HepG2 (cell line): ENCODE measurements around the gene PAM16. TPM values are rescaled to one million over a fixed set of nuclear protein-coding genes. Genes with fewer than 3 reads are reported as not detected.

Source experiments
- HNF1A ChIP-seq, 2 experiments: sonication (generic) in 1 of 2; formaldehyde crosslinking in 1 of 2; IDR thresholded peaks; 2 replicates each; pipeline versions ENCODE4 v1.4.0 to v1.6.1; 2016 to 2020; ENCODE audit warnings: borderline replicate concordance in 1 of 2, low read depth in 1 of 2, mild to moderate bottlenecking in 1 of 2, missing genetic modification reagents in 1 of 2
- NFE2 ChIP-seq: sonication (generic); formaldehyde crosslinking; IDR thresholded peaks from 2 replicates; pipeline ENCODE4 v1.4.0; 2020; ENCODE audit warnings: missing genetic modification reagents
- RARA ChIP-seq: IDR thresholded peaks from 2 replicates; pipeline ENCODE4 v1.6.1; 2016; ENCODE audit warnings: missing genetic modification reagents, missing compliant biosample characterization
- SIX4 ChIP-seq: sonication (generic); formaldehyde crosslinking; IDR thresholded peaks from 2 replicates; pipeline ENCODE4 v1.4.0; 2020; ENCODE audit warnings: missing genetic modification reagents
- THAP7 ChIP-seq: sonication (generic); formaldehyde crosslinking; IDR thresholded peaks from 2 replicates; pipeline ENCODE4 v1.8.1; 2023; ENCODE audit warnings: mild to moderate bottlenecking, missing genetic modification reagents
- YY1 ChIP-seq: IDR thresholded peaks from 2 replicates; pipeline ENCODE4 v1.6.1; 2011; ENCODE audit warnings: low read length, low read depth, moderate library complexity, mild to moderate bottlenecking; ENCODE audit not compliant: insufficient read depth, insufficient replicate concordance
- ZKSCAN8 ChIP-seq: IDR thresholded peaks from 2 replicates; pipeline ENCODE4 v1.6.1; 2016; ENCODE audit warnings: borderline replicate concordance, missing genetic modification reagents, missing compliant biosample characterization
- ZNF350 ChIP-seq: sonication (generic); formaldehyde crosslinking; IDR thresholded peaks from 2 replicates; pipeline ENCODE4 v1.4.0; 2020; ENCODE audit warnings: mild to moderate bottlenecking, low read depth, missing genetic modification reagents, borderline replicate concordance
- ZNF589 ChIP-seq: sonication (generic); formaldehyde crosslinking; conservative IDR thresholded peaks from 2 replicates; pipeline ENCODE4 v1.8.0; 2022; ENCODE audit warnings: mild to moderate bottlenecking, moderate library complexity, missing genetic modification reagents
- ZNF629 ChIP-seq: sonication (generic); formaldehyde crosslinking; conservative IDR thresholded peaks from 2 replicates; pipeline ENCODE4 v1.5.0; 2020; ENCODE audit warnings: missing genetic modification reagents
- ZNF772 ChIP-seq: sonication (generic); formaldehyde crosslinking; IDR thresholded peaks from 2 replicates; pipeline ENCODE4 v1.5.0; 2020; ENCODE audit warnings: mild to moderate bottlenecking, missing genetic modification reagents
- ZNF773 ChIP-seq: sonication (generic); formaldehyde crosslinking; IDR thresholded peaks from 2 replicates; pipeline ENCODE4 v1.4.0; 2020; ENCODE audit warnings: missing genetic modification reagents, borderline replicate concordance
- polyA plus RNA-seq, 8 experiments: library from polyadenylated mRNA; depleted of rRNA in 3 of 8; stranded (reverse) in 7 of 8; unstranded in 1 of 8; fragments of >200 nt; fragmentation: Illumina TruSeq in 4 of 8; extraction: Trizol in 4 of 8; gene quantifications; 2 replicates each; pipeline versions ENCODE4 v1.2.1 to v1.2.3, GENCODE V29; 2011 to 2016; ENCODE audit warnings: low read depth in 4 of 8, missing spikeins in 1 of 8, mixed read lengths in 1 of 8; ENCODE audit not compliant: insufficient read depth in 1 of 8
- total RNA-seq, 5 experiments: library from RNA; depleted of rRNA; stranded (reverse); fragments of >200 nt; fragmentation: Illumina TruSeq; extraction: Trizol; gene quantifications; 2 replicates each; pipeline ENCODE4 v1.2.3, GENCODE V29; 2016; ENCODE audit warnings: low read depth in 1 of 5
- TF ChIP-seq, protein P1 (sequence below): sonication (generic); formaldehyde crosslinking; IDR thresholded peaks from 2 replicates; pipeline ENCODE4 v1.8.1; 2022; ENCODE audit warnings: low read depth, mild to moderate bottlenecking, missing genetic modification reagents
- TF ChIP-seq, protein P2 (sequence below): sonication (generic); formaldehyde crosslinking; IDR thresholded peaks from 2 replicates; pipeline ENCODE4 v1.4.0; 2020; ENCODE audit warnings: missing genetic modification reagents

Gene PAM16
- total and polyA plus RNA-seq, 2 of the 13 experiments (the other 11 are each of a cell fraction or from before 2014, with no cell fraction given): 51.5 to 51.8 TPM

DNA sequence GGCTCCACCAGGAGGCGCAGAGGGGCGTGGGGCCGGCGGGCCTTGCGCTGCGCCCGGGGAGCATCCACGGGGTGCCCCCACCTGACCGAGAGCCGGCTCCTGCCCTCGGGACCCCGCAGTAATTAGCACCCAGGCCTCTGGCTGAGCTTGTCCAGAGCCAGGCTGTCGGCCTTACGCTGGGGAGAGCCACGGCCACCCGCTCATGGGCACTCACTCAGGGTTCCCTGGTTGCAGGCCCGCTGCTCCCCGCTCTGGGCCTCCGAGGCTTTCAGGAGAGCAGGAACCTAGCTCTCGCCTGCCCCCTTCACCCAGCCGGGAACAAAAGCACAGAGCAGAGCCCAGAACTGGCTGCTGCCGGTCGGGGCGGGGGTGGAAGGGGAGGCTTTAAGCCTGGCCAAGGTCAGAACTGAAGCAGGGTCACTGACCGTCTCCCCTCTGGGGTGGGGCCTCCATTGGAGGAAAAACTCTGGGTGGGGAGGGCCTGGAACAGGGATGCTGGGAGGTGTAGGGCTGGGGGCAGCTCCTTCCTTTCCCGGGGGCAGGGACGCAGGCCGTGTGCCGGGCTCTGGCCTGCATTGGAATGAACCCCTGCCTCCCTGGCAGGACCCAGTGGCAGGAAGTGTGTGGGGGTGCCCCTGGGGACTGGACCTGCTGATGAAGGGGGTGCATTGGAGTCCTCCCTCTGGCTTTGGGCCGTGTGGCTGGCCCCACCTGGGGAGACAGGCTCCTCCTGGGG is 22.9 kb downstream of the PAM16 start (continued):
- TF ChIP-seq HNF1A (IDR thresholded peaks at IDR 0.05; ENCODE audit: low read depth) (no peak), HNF1A (CRISPR knock-in tag; IDR thresholded peaks at IDR 0.05; ENCODE audit: borderline replicate concordance) (no peak; the same call in 1 of the 2 replicates), ZNF773 (peak; percentile 60; the same call in 1 of the 2 replicates), ZKSCAN8 (no peak), ZNF772 (CRISPR knock-in tag) (peak; percentile 83), THAP7 (CRISPR knock-in tag) (no peak), SIX4 (CRISPR knock-in tag) (no peak), ZNF629 (CRISPR knock-in tag) (no peak), RARA (CRISPR knock-in tag) (peak; percentile 68), YY1 (no peak), ZNF350 (CRISPR knock-in tag) (peak; percentile 51; the same call in 1 of the 2 replicates), ZNF589 (CRISPR knock-in tag) (no peak), NFE2 (CRISPR knock-in tag) (no peak)
- TF ChIP-seq, protein P1, sequence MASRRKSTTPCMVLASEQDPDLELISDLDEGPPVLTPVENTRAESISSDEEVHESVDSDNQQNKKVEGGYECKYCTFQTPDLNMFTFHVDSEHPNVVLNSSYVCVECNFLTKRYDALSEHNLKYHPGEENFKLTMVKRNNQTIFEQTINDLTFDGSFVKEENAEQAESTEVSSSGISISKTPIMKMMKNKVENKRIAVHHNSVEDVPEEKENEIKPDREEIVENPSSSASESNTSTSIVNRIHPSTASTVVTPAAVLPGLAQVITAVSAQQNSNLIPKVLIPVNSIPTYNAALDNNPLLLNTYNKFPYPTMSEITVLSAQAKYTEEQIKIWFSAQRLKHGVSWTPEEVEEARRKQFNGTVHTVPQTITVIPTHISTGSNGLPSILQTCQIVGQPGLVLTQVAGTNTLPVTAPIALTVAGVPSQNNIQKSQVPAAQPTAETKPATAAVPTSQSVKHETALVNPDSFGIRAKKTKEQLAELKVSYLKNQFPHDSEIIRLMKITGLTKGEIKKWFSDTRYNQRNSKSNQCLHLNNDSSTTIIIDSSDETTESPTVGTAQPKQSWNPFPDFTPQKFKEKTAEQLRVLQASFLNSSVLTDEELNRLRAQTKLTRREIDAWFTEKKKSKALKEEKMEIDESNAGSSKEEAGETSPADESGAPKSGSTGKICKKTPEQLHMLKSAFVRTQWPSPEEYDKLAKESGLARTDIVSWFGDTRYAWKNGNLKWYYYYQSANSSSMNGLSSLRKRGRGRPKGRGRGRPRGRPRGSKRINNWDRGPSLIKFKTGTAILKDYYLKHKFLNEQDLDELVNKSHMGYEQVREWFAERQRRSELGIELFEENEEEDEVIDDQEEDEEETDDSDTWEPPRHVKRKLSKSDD (CRISPR knock-in tag): no peak
- TF ChIP-seq, protein P2, sequence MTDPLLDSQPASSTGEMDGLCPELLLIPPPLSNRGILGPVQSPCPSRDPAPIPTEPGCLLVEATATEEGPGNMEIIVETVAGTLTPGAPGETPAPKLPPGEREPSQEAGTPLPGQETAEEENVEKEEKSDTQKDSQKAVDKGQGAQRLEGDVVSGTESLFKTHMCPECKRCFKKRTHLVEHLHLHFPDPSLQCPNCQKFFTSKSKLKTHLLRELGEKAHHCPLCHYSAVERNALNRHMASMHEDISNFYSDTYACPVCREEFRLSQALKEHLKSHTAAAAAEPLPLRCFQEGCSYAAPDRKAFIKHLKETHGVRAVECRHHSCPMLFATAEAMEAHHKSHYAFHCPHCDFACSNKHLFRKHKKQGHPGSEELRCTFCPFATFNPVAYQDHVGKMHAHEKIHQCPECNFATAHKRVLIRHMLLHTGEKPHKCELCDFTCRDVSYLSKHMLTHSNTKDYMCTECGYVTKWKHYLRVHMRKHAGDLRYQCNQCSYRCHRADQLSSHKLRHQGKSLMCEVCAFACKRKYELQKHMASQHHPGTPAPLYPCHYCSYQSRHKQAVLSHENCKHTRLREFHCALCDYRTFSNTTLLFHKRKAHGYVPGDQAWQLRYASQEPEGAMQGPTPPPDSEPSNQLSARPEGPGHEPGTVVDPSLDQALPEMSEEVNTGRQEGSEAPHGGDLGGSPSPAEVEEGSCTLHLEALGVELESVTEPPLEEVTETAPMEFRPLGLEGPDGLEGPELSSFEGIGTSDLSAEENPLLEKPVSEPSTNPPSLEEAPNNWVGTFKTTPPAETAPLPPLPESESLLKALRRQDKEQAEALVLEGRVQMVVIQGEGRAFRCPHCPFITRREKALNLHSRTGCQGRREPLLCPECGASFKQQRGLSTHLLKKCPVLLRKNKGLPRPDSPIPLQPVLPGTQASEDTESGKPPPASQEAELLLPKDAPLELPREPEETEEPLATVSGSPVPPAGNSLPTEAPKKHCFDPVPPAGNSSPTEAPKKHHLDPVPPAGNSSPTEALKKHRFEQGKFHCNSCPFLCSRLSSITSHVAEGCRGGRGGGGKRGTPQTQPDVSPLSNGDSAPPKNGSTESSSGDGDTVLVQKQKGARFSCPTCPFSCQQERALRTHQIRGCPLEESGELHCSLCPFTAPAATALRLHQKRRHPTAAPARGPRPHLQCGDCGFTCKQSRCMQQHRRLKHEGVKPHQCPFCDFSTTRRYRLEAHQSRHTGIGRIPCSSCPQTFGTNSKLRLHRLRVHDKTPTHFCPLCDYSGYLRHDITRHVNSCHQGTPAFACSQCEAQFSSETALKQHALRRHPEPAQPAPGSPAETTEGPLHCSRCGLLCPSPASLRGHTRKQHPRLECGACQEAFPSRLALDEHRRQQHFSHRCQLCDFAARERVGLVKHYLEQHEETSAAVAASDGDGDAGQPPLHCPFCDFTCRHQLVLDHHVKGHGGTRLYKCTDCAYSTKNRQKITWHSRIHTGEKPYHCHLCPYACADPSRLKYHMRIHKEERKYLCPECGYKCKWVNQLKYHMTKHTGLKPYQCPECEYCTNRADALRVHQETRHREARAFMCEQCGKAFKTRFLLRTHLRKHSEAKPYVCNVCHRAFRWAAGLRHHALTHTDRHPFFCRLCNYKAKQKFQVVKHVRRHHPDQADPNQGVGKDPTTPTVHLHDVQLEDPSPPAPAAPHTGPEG (CRISPR knock-in tag): peak; percentile 29; the same call in 1 of the 2 replicates
